ENCODE data around the gene SETX. TPM values are rescaled to one million over a fixed set of nuclear protein-coding genes. Genes with fewer than 3 reads are reported as not detected.

The SETX gene
- total RNA-seq, 1 experiment from 2014 or later: 22.2 TPM

DNA sequence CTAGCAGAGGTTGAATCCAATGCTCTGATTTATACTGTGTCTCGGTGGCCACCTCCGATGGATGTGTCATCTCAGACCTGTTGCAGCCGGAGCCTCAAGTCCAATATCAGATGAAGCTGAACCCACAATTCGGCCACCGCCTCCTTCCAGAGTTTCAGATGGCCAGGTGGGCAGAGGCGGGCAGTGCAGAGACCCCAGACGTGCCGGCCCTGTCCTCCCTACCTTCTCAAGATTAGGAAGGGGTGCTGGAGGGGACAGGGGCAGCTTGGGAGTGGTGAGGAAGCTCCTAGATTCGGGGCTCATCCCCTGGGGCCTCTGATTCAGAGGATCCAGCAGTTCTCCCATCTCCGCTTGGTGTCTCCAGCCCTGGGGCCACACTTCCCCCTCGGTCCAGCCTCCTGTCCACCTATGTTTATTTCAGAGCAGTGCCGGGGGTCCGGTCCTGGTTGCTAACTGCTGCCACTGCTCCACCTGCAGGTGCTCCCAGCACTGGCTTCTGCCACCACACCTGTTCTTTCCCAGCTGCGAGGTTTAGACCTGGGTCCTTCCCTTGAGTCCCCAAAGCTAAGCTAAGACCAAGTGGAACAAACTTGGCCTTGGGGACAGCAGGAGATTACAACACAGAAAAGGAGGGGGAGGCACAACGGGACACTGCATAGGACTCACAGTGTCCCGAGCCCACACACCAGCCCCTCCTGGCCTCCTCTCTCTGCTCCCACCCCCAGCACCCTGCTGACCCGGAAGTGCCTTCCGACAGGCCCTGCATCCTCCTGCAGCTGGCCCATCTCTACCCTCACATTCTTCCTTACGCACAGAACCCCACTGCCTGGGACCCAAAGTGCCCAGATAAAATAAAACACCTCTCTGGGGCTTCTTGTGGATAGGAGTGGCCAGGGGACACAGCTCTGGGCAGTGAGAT, 111.4 kb downstream of the SETX start:
- Histone ChIP-seq H3K27me3 (ENCODE audit: control insufficient read depth, insufficient read depth, low read length) (peaks cover 32% of the 10 kb centered on the region), H3K4me3 (ENCODE audit: insufficient read depth, low read depth, low read length) (no peak overlapping the region), H3K36me3 (replicated peaks; ENCODE audit: control insufficient read depth, insufficient read depth, low read length) (no peaks in the 10 kb centered on the region)
- DNase-seq: peak; percentile 69

DNA sequence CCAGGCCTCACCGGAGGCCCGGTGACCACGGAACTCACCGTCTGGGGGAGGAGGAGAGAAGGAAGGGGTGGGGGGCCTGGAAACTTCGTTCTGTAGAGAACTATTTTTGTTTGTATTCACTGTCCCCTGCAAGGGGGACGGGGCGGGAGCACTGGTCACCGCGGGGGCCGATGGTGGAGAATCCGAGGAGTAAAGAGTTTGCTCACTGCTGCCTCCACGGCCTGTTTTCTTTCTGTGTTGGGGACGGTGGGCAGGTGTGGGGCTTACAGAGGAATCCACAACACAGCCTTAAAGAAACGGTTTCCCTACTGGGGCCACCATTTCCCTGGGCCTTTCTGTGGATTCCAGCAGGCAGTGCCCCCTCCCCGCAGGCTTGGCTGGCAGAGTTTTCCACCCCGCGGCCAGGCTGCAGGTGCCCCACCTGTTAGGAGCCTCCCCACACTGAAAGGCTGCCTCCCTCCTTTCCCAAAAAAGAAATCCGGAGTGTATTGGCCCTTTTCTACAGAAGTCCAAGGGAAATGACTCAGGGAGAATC, 112.1 kb downstream of the SETX start:
- Histone ChIP-seq H3K4me3 (ENCODE audit: insufficient read depth, low read depth, low read length) (peak overlapping the region; percentile 63), H3K27me3 (ENCODE audit: control insufficient read depth, insufficient read depth, low read length) (peaks cover 32% of the 10 kb centered on the region), H3K36me3 (replicated peaks; ENCODE audit: control insufficient read depth, insufficient read depth, low read length) (no peaks in the 10 kb centered on the region)
- peak; percentile 78 for DNase-seq

DNA sequence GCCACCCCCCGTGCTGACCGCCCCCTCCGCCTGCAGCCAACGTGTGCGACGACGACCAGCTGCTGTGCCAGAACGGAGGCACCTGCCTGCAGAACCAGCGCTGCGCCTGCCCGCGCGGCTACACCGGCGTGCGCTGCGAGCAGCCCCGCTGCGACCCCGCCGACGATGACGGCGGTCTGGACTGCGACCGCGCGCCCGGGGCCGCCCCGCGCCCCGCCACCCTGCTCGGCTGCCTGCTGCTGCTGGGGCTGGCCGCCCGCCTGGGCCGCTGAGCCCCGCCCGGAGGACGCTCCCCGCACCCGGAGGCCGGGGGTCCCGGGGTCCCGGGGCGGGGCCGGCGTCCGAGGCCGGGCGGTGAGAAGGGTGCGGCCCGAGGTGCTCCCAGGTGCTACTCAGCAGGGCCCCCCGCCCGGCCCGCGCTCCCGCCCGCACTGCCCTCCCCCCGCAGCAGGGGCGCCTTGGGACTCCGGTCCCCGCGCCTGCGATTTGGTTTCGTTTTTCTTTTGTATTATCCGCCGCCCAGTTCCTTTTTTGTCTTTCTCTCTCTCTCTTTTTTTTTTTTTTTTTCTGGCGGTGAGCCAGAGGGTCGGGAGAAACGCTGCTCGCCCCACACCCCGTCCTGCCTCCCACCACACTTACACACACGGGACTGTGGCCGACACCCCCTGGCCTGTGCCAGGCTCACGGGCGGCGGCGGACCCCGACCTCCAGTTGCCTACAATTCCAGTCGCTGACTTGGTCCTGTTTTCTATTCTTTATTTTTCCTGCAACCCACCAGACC, 112.8 kb downstream of the SETX start:
- peak; percentile 83 for DNase-seq
- Histone ChIP-seq H3K36me3 (replicated peaks; ENCODE audit: control insufficient read depth, insufficient read depth, low read length) (no peaks in the 10 kb centered on the region), H3K27me3 (ENCODE audit: control insufficient read depth, insufficient read depth, low read length) (peaks cover 32% of the 10 kb centered on the region), H3K4me3 (ENCODE audit: insufficient read depth, low read depth, low read length) (peak overlapping the region; percentile 63)

DNA sequence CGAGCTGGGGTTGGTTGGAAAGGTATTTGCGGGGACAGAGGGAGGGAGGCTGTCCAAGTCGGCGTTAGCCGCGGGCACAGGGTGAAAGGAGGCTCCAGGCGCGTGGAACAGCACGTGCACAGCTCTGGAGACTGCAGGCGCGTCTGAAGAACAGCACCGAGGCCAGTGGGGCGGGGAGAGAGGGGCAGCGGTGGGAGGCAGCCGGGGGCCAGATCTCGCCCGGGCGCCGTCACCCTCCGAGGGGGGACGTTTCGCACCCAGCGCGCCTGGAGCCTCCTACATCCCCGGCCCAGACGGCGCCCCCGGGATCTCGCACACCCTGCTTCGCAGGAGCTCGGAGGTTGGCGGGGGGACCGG, 113.3 kb downstream of the SETX start:
- no peaks in the 10 kb centered on the region for H3K36me3 ChIP-seq (replicated peaks; ENCODE audit: control insufficient read depth, insufficient read depth, low read length)
- peaks cover 32% of the 10 kb centered on the region for H3K27me3 ChIP-seq (ENCODE audit: control insufficient read depth, insufficient read depth, low read length)
- H3K4me3 ChIP-seq (ENCODE audit: insufficient read depth, low read depth, low read length): peak overlapping the region; percentile 63
- no peak for DNase-seq

DNA sequence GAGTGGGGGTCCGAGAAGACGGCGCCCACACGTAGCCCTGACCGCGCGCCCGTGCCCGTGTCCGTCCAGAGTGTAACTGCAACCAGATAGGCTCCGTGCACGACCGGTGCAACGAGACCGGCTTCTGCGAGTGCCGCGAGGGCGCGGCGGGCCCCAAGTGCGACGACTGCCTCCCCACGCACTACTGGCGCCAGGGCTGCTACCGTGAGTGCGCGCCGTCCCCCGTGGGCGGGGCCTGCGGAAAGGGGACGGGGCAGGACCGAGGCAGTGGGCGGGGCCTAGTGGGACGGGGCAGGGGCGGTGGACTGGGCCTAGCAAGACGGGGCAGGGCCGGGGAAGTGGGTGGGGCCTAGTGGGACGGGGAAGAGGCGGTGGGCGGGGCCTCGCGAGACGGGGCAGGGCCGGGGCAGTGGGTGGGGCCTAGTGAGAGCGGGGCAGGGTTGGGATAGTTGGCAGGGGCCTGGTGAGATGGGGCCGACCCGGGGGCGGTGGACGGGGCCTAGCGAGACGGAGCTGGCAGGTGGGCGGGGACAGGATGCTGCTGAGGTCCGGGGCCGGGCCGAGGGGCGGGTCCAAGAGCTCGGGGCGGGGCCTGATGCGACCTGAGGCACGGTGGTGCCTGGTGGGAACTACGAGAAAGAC, 113.8 kb downstream of the SETX start:
- peak overlapping the region; percentile 63 for H3K4me3 ChIP-seq (ENCODE audit: insufficient read depth, low read depth, low read length)
- H3K36me3 ChIP-seq (replicated peaks; ENCODE audit: control insufficient read depth, insufficient read depth, low read length): no peaks in the 10 kb centered on the region
- H3K27me3 ChIP-seq (ENCODE audit: control insufficient read depth, insufficient read depth, low read length): peaks cover 32% of the 10 kb centered on the region
- peak; percentile 100 for DNase-seq

DNA sequence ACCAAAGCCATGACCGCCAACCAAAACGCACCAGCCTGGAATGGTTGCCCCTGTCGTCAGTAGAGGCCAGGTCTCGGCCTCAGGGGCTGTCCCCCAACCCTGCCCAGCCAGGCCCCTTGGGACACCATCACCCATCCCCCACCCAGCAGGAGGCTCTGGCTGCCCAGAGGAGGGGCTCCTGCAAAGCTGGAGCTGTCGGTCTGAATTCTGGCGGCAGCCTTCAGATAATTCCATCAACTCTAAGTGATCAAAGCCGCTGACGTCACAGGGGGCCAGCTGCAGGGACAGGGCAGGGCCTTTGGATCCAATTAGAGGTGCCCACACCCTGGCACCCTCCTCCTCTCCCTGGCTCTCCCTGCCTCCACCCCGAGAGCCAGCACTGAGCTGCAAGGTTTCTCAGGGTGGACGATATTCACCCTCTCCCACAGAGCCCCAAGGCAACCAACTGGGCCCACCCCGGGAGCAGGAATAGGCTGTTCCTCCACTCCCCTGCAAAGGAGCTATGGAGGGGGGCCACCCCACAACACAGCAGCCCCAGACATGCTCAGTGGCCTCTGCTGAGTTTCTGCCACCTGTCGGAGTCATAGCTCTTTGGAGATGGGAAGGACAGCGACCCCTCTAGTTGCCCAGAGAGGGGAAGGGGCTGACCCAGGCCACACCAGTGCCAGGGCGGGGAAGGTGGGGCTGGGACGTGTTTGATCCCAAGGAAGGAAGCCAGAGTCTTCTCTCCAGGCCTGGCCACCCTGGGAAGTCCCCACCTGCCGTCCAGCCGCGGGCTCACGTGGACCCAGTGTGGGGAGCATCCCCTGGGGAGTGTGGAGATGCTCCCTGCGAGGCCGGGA, 114.6 kb downstream of the SETX start:
- no peaks in the 10 kb centered on the region for H3K36me3 ChIP-seq (replicated peaks; ENCODE audit: control insufficient read depth, insufficient read depth, low read length)
- H3K4me3 ChIP-seq (ENCODE audit: insufficient read depth, low read depth, low read length): peak overlapping the region; percentile 61
- DNase-seq: peak; percentile 76
- peaks cover 32% of the 10 kb centered on the region for H3K27me3 ChIP-seq (ENCODE audit: control insufficient read depth, insufficient read depth, low read length)

DNA sequence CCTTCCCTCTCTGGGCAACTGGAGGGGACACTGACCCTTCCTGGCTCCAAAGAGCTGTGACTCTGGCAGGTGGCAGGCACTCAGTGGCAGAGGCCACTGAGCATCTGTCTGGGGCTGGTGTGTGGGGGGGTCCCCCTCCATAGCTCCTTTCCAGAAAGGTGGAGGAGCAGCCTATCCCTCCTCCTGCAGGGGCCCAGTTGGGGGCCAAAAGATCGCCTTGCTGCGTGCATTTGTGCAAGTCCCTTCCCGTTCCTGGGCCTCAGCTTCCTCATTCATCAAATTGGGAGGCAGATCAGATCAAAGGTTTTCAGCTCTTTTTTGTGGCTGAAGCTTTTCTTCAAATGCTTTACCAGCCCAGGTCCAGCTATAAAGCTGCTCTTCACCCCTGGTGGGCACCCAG, 115.3 kb downstream of the SETX start:
- Histone ChIP-seq H3K27me3 (ENCODE audit: control insufficient read depth, insufficient read depth, low read length) (peaks cover 32% of the 10 kb centered on the region), H3K4me3 (ENCODE audit: insufficient read depth, low read depth, low read length) (no peak overlapping the region), H3K36me3 (replicated peaks; ENCODE audit: control insufficient read depth, insufficient read depth, low read length) (no peaks in the 10 kb centered on the region)
- no peak for DNase-seq

DNA sequence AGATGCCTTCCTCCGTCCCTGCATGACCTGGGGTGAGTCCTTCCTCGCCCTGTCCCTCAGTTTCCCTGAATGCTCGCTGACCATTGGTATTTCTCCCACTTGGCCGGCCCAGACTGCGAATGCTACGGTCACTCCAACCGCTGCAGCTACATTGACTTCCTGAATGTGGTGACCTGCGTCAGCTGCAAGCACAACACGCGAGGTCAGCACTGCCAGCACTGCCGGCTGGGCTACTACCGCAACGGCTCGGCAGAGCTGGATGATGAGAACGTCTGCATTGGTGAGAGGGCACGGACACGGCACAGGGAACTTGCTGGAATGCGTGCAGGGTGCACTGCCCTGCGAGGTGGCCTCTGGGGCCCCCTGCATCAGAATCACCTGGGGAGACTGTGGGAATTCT, 115.8 kb downstream of the SETX start:
- peak; percentile 29 for DNase-seq
- H3K36me3 ChIP-seq (replicated peaks; ENCODE audit: control insufficient read depth, insufficient read depth, low read length): no peaks in the 10 kb centered on the region
- no peak overlapping the region for H3K4me3 ChIP-seq (ENCODE audit: insufficient read depth, low read depth, low read length)
- peaks cover 32% of the 10 kb centered on the region for H3K27me3 ChIP-seq (ENCODE audit: control insufficient read depth, insufficient read depth, low read length)

DNA sequence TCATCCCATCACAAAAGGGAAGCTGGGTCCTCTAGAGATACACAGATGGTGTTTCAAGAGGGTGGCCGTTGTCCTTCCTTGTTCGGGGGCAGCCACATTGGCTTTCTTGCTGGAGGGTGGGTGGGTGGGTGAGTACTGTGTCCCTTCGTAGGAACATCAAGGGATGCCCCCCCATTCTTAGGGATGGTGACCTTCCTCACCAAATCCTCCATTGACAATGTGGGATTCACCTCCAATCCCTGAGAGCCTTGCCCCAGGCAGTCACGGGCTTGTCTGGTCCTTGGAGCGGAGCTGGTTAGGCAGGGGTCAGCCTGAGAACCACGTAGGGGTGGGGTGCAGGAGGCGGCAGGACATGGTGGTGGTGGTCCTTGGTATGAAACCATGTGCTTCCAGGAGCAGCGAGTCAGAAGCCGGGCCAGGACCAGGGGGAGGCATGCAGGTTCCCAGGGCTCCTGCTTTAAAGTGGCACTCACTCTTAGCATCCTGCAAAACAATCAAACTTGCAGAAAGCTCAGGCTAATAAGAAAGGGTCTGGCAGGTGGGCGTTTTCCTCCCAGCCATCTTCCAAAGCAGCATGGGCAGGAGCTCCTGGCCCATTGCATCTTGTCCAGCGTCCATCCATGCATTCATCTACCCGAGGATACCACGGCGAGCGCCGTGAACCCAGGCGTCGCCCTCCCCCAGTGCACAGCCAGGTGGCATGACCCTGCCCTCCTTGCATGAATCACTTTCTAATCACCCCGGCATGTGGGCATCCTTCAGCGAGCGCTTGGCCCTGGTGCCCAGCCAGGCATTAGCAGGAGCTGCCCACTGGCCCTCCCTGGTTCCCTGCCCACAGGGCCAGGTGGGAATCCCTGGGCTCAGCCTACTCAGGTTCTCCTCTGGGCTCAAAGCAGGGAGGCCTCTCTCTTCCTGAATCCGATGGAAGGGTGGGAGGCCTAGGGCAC, 116.5 kb downstream of the SETX start:
- no peaks in the 10 kb centered on the region for H3K36me3 ChIP-seq (replicated peaks; ENCODE audit: control insufficient read depth, insufficient read depth, low read length)
- peaks cover 28% of the 10 kb centered on the region for H3K27me3 ChIP-seq (ENCODE audit: control insufficient read depth, insufficient read depth, low read length)
- peak; percentile 30 for DNase-seq
- H3K4me3 ChIP-seq (ENCODE audit: insufficient read depth, low read depth, low read length): no peak overlapping the region

DNA sequence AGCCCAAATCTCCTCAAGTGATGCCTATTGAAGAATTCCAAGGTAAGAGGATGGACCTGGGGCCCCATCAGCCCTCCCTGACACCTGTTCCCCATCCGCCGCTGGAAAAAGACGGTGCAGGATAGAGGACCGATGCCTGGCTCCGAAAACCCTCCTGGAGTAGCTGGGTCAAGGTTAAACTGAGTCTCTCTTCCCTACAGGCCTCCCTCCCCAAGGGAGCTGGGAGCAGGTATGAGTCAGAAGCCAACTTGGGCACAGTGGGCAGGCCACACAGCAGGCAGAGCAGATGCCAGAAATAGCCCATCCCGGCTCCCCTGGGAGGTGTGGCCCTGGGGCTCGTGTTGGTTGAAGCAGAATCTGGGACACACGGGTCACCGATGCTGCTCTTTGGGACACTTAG, 117.3 kb downstream of the SETX start:
- peak; percentile 33 for DNase-seq
- Histone ChIP-seq H3K27me3 (ENCODE audit: control insufficient read depth, insufficient read depth, low read length) (peaks cover 20% of the 10 kb centered on the region), H3K4me3 (ENCODE audit: insufficient read depth, low read depth, low read length) (no peak overlapping the region), H3K36me3 (replicated peaks; ENCODE audit: control insufficient read depth, insufficient read depth, low read length) (no peaks in the 10 kb centered on the region)

DNA sequence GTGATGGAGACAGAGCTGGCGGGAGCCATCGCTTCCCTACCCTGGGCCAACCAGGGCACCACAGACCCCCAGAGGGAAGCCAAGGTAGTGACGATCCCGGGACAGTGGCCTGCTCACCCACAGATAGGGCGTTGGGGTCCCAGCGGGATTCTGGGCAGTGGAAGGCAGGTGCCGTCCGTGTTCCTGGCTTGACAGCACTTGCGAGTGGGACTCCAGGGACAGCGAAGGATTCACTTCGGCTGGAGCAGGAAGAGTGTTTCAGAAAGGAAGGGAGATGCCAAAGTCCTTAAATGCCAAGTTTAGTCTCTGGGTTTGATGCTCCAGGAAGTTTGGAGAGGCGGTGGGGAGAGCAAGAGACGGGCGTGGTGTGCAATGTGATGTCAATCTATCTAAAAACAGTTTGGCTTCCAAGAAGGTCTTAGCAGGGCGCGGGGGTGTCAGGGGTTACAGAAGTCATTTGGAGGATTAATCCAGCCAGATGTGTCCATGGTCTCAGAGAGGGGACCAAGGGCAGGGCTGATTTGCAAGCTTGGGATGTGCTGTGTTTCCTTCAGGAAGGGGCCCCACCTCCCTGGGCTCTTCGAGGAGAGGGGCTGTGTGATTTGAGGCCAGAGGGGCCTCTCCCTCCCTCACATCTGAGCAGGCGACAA, 118.0 kb downstream of the SETX start:
- Histone ChIP-seq H3K27me3 (ENCODE audit: control insufficient read depth, insufficient read depth, low read length) (peaks cover 16% of the 10 kb centered on the region), H3K36me3 (replicated peaks; ENCODE audit: control insufficient read depth, insufficient read depth, low read length) (no peaks in the 10 kb centered on the region)
- no peak for DNase-seq

DNA sequence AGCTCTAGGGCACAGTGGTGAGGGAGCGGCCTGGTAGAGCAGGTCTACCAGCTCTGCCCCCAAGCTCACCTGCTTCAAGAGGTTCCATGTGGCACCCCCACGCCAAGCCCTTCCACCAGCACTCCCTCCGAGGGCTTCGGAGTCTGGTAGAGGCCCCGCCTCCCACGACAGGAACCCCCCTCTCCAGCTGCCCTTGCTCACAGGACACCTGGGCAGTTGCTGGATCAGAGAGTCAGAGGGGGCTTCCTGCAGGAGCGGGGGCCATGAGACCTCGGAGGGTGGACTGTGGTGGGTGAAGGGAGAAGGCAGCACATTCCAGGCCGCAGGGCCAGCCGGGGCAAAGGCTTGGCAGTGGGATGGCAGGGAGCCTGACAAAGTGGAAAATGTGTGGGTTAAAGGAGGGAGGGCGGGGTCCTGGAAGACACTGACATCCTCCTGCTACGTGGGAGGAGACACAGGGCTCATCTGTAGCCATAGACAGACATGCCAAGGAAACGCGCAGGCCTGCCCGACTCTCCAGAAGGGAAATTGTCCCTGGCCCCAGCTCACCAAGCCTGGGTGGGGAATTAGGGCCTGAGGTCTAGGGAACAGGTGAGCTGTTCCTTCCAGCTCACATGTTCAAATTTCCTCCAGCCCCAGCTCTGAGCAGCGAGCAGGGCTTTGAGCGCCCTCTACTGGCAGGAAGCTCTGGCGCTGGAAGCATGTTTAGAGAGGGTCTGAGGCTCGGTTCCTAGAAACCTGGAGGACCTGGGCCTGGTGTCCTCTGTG, 118.7 kb downstream of the SETX start:
- peak; percentile 96 for DNase-seq
- peaks cover 11% of the 10 kb centered on the region for H3K27me3 ChIP-seq (ENCODE audit: control insufficient read depth, insufficient read depth, low read length)
- no peaks in the 10 kb centered on the region for H3K36me3 ChIP-seq (replicated peaks; ENCODE audit: control insufficient read depth, insufficient read depth, low read length)
- H3K4me3 ChIP-seq (ENCODE audit: insufficient read depth, low read depth, low read length): no peak overlapping the region

More for the DNA sequence above, 118.0 kb downstream of the SETX start:
- H3K4me3 ChIP-seq (ENCODE audit: insufficient read depth, low read depth, low read length): no peak overlapping the region

Measured in H7 (cell line).